GM23338 (cell line): ENCODE results near the gene EYS.

Source experiments
- CREB1 ChIP-seq: fragments of 250-450 bp; sonication (Bioruptor Pico); IDR thresholded peaks from 2 replicates; pipeline ENCODE4 v1.5.0; 2020; ENCODE audit warnings: low read depth, mild to moderate bottlenecking, moderate library complexity
- CTCF ChIP-seq, 2 experiments: fragments of 200-600 bp in 1 of 2; sonication (generic) in 1 of 2; conservative IDR thresholded peaks; 2 replicates each; pipeline versions ENCODE4 v1.5.1 to v1.6.1; 2016 to 2017; ENCODE audit warnings: antibody characterized with exemption in 2 of 2, low read depth in 2 of 2, mild to moderate bottlenecking in 2 of 2, moderate library complexity in 1 of 2
- EZH2 ChIP-seq: fragments of 200-600 bp; sonication (generic); IDR thresholded peaks from one replicate; pipeline ENCODE4 v1.8.0; 2017; ENCODE audit warnings: antibody characterized with exemption, mild to moderate bottlenecking, low read depth; ENCODE audit not compliant: unreplicated experiment
- EZH2phosphoT487 ChIP-seq: fragments of 200-600 bp; sonication (generic); IDR thresholded peaks from one replicate; pipeline ENCODE4 v1.8.1; 2018; ENCODE audit warnings: antibody characterized with exemption; ENCODE audit not compliant: unreplicated experiment
- JUNB ChIP-seq: IDR thresholded peaks from one replicate; pipeline ENCODE4 v1.6.1; 2016; ENCODE audit warnings: antibody characterized with exemption; ENCODE audit not compliant: unreplicated experiment
- POLR2AphosphoS5 ChIP-seq: IDR thresholded peaks from 2 replicates; pipeline ENCODE4 v1.6.1; 2016; ENCODE audit warnings: antibody characterized with exemption, low read depth
- STAT1 ChIP-seq: IDR thresholded peaks from one replicate; pipeline ENCODE4 v1.6.1; 2016; ENCODE audit warnings: antibody characterized with exemption; ENCODE audit not compliant: unreplicated experiment
- ZNF114 ChIP-seq: fragments of 250-450 bp; sonication (Bioruptor Pico); IDR thresholded peaks from 2 replicates; pipeline ENCODE4 v1.5.0; 2020; ENCODE audit warnings: mild to moderate bottlenecking, moderate library complexity

DNA sequence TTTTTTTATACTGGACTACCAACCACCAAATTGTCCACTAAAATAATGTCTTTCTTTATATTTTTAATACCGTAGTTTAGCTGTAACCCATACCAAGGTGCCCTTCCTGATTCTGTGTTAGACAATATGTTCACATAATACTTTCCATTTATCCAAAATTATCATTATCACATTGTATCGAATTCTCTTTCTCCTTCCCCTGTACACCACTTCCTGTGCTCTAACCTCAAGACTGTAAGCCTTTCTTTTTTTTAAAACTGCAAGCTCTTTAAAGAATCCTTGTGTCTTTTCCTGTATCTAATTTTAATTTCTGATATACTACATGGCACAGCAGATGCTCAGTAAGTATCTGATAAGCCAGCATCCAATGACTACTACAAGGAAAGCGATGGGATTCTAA, 917.5 kb downstream of the EYS start:
- TF ChIP-seq CTCF (conservative IDR thresholded peaks at IDR 0.05; ENCODE audit: low read depth in 2 of 2) (no peak), STAT1 (no peak), POLR2AphosphoS5 (no peak), EZH2 (no peak), EZH2phosphoT487 (no peak), JUNB (no peak), CREB1 (no peak), ZNF114 (no peak)
